Sigmoid colon (tissue), 4 donors: ENCODE data around the gene TMEM222.

ENCODE experiments used
- EP300 ChIP-seq, 4 donors: sonication (generic); formaldehyde crosslinking; IDR thresholded peaks; one replicate each; pipeline ENCODE4 v1.6.1; 2017; ENCODE audit warnings: antibody characterized with exemption in 4 of 4
- POLR2A ChIP-seq, 2 donors: fragments of 450-650 bp; IDR thresholded peaks; one replicate each; pipeline ENCODE4 v1.6.1; 2016; ENCODE audit warnings: antibody characterized with exemption in 2 of 2, mild to moderate bottlenecking in 2 of 2, moderate library complexity in 2 of 2
- POLR2AphosphoS5 ChIP-seq, 4 donors: sonication (generic); formaldehyde crosslinking; IDR thresholded peaks; one replicate each; pipeline ENCODE4 v1.6.1; 2017; ENCODE audit warnings: antibody characterized with exemption in 4 of 4
- TF ChIP-seq, protein P1 (sequence below), 4 experiments: fragments of 450-650 bp in 3 of 4; fragments of 200-600 bp in 1 of 4; IDR thresholded peaks; one replicate each; pipeline ENCODE4 v1.5.1; 2016 to 2019; ENCODE audit warnings: antibody characterized with exemption in 4 of 4, mild to moderate bottlenecking in 3 of 4, moderate library complexity in 2 of 4

DNA sequence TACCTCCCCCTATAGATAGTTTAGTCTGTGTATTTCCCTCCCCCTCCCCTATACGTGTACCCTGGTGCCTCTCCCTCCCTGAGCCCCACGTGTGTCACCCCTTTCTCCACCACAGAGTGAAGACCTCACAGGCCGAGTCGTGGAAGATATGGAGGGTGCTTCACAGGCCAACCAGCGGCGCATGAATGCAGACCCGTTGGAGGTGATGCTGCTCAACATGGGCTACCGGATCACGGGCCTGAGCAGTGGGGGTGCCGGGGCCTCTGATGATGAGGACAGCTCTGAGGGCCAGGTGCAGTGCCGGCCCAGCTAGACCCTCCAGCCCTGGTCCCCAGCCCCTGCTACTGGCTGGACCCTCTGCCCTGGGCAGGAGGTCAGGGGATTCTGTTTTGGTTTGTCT lies 15.9 kb upstream of the TMEM222 start:
- TF ChIP-seq EP300 (IDR thresholded peaks at IDR 0.05) = no peak
- TF ChIP-seq, protein P1, sequence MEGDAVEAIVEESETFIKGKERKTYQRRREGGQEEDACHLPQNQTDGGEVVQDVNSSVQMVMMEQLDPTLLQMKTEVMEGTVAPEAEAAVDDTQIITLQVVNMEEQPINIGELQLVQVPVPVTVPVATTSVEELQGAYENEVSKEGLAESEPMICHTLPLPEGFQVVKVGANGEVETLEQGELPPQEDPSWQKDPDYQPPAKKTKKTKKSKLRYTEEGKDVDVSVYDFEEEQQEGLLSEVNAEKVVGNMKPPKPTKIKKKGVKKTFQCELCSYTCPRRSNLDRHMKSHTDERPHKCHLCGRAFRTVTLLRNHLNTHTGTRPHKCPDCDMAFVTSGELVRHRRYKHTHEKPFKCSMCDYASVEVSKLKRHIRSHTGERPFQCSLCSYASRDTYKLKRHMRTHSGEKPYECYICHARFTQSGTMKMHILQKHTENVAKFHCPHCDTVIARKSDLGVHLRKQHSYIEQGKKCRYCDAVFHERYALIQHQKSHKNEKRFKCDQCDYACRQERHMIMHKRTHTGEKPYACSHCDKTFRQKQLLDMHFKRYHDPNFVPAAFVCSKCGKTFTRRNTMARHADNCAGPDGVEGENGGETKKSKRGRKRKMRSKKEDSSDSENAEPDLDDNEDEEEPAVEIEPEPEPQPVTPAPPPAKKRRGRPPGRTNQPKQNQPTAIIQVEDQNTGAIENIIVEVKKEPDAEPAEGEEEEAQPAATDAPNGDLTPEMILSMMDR (IDR thresholded peaks at IDR 0.05) = no peak
- TF ChIP-seq POLR2AphosphoS5 (IDR thresholded peaks at IDR 0.05) = no peak
- TF ChIP-seq POLR2A (IDR thresholded peaks at IDR 0.05) = no peak
